PC-9 (cell line): ENCODE measurements around the gene SLC6A20.

Experiments
- CTCF ChIP-seq: fragments of 200-600 bp; sonication (generic); conservative IDR thresholded peaks from 2 replicates; pipeline ENCODE4 v1.6.1; 2017; ENCODE audit warnings: mixed run types, antibody characterized with exemption, mild to moderate bottlenecking, moderate library complexity
- EZH2 ChIP-seq: fragments of 200-600 bp; sonication (generic); IDR thresholded peaks from 2 replicates; pipeline ENCODE4 v1.8.0; 2017; ENCODE audit warnings: antibody characterized with exemption, low read depth

GRCh38 chr3:45765266-45765851, 31.0 kb downstream of the SLC6A20 start:
- TF ChIP-seq CTCF, result no peak
- TF ChIP-seq EZH2, result no peak
